BLaER1 (cell line): ENCODE measurements around the gene PPDPF.
A peak's percentile ranks its signal among the peaks of the same experiment; 100 is the strongest.

Source experiments
- H3K27ac ChIP-seq: shearing (Covaris generic); formaldehyde crosslinking; 2 replicates; pipeline ENCODE4 v1.8.1; 2022
- H3K27me3 ChIP-seq: shearing (Covaris generic); formaldehyde crosslinking; 2 replicates; pipeline ENCODE4 v1.8.1; 2022
- H3K36me3 ChIP-seq: shearing (Covaris generic); formaldehyde crosslinking; 2 replicates; pipeline ENCODE4 v1.8.1; 2022
- H3K4me1 ChIP-seq: shearing (Covaris generic); formaldehyde crosslinking; 2 replicates; pipeline ENCODE4 v1.8.1; 2022
- H3K4me2 ChIP-seq: shearing (Covaris generic); formaldehyde crosslinking; 2 replicates; pipeline ENCODE4 v1.8.1; 2022
- H3K4me3 ChIP-seq: shearing (Covaris generic); formaldehyde crosslinking; 2 replicates; pipeline ENCODE4 v1.8.1; 2022
- H3K9ac ChIP-seq: shearing (Covaris generic); formaldehyde crosslinking; 2 replicates; pipeline ENCODE4 v1.8.1; 2022
- H3K9me3 ChIP-seq: shearing (Covaris generic); formaldehyde crosslinking; 2 replicates; pipeline ENCODE4 v1.8.1; 2022
- H4K20me1 ChIP-seq: shearing (Covaris generic); formaldehyde crosslinking; 2 replicates; pipeline ENCODE4 v1.8.1; 2022
- Cebpa-rat ChIP-seq: shearing (Covaris generic); IDR thresholded peaks from 2 replicates; pipeline ENCODE4 v1.8.1; 2022

The PPDPF gene

DNA sequence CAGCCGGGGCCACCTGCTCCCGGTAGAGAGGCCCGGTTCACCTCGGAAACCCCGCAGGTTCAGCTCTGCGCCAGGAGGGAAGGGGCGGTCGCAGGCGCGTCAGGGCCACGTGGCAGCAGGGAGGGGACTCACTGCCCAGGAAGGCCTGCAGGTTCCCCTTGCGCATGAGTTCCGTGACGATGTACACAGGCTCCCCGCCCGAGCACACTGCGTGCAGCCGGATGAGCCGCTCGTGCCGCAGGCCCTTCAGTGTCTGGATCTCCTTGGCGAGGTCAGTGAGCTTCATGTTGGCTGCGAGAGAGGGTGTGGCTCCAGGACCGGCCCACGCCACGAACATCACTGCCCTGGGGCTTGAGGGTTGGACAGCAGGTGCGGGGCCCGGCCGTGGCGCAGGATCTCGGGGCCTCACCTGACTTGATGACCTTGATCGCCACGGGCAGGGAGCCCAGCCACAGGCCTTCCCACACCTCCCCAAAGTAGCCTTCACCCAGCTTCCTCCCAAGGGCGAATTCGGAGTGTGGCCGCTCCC is 21.5 kb downstream of the PPDPF start:
- Histone ChIP-seq H3K9ac (no peak overlapping the region), H3K4me3 (no peak overlapping the region), H3K4me1 (peaks cover 56% of the 10 kb centered on the region), H4K20me1 (peaks cover 34% of the 10 kb centered on the region), H3K4me2 (peak overlapping the region; percentile 49; the same call in 1 of the 2 replicates), H3K27me3 (peaks cover 47% of the 10 kb centered on the region), H3K27ac (no peak overlapping the region), H3K36me3 (no peaks in the 10 kb centered on the region), H3K9me3 (no peaks in the 10 kb centered on the region)
- no peak for TF ChIP-seq Cebpa-rat

DNA sequence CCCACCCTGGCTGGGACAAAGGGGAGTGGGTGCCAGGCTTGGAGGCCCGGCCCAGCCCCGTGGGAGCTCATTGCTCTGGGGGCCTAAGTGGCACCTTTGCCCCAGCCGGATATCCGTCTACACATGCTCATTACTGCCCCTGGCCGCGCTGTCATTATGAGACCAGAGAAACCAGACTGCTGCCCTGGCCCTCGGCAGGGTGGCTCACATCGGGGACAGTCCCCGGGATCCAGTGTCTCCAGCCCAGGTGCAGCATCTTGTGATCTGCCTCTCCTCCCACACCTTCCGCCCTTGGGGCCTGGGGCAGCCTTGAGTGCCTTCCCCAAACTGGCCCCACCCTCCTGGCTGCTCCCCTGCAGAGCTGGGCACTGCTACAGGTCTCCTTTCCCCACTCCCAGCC is 22.1 kb downstream of the PPDPF start:
- Histone ChIP-seq H3K27me3 (peaks cover 53% of the 10 kb centered on the region), H3K27ac (no peak overlapping the region), H3K4me1 (peaks cover 50% of the 10 kb centered on the region), H3K4me2 (peak overlapping the region; percentile 49), H3K36me3 (no peaks in the 10 kb centered on the region), H3K9me3 (no peaks in the 10 kb centered on the region), H3K4me3 (no peak overlapping the region), H3K9ac (no peak overlapping the region), H4K20me1 (peaks cover 39% of the 10 kb centered on the region)
- no peak for TF ChIP-seq Cebpa-rat

DNA sequence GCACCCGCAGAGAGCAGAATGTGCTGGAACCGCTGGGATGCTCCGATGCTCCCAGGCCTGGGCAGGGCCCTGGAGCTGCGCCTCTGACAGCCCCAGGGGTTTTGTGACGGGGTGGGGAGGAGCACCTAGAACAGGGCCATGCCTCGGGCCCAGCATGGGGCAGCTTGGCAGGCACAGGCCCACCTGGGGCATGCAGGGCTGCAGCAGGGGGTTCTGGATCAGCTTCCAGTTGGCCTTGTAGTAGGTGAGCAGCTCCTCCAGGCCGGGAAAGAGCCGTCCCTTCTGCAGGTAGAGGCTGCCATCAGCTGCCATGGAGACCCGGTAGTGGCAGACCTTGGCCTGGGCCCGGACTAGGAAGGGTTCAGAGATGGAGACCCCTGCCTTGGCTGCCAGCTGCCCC is 22.6 kb downstream of the PPDPF start:
- Histone ChIP-seq H3K4me2 (peak overlapping the region; percentile 49), H3K9ac (no peak overlapping the region), H3K36me3 (no peaks in the 10 kb centered on the region), H3K4me3 (no peak overlapping the region), H4K20me1 (peaks cover 43% of the 10 kb centered on the region), H3K9me3 (no peaks in the 10 kb centered on the region), H3K27me3 (peaks cover 57% of the 10 kb centered on the region), H3K4me1 (peaks cover 47% of the 10 kb centered on the region), H3K27ac (no peak overlapping the region)
- TF ChIP-seq Cebpa-rat: no peak

DNA sequence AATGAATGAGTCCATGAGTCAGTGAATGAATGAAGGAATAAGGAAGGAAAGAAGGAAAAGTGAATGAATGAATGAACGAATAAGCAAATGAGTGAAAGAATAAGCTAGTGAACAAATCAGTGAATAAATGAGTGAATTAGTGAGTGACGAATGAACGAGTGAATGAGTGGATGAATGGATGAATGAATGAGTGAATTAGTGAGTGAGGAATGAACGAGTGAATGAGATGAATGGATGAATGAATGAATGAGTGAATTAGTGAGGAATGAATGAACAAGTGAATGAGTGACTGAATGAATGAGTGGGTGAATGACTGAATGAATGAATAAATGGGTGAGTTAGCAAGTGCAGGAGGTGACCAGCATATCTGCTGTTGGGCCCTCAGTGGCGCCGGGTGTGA is 23.2 kb downstream of the PPDPF start:
- Histone ChIP-seq H3K36me3 (no peaks in the 10 kb centered on the region), H3K4me2 (no peak overlapping the region), H3K9me3 (no peaks in the 10 kb centered on the region), H3K4me1 (peaks cover 48% of the 10 kb centered on the region), H3K9ac (no peak overlapping the region), H3K27me3 (peaks cover 63% of the 10 kb centered on the region), H3K4me3 (no peak overlapping the region), H3K27ac (no peak overlapping the region), H4K20me1 (peaks cover 49% of the 10 kb centered on the region)
- no peak for TF ChIP-seq Cebpa-rat

DNA sequence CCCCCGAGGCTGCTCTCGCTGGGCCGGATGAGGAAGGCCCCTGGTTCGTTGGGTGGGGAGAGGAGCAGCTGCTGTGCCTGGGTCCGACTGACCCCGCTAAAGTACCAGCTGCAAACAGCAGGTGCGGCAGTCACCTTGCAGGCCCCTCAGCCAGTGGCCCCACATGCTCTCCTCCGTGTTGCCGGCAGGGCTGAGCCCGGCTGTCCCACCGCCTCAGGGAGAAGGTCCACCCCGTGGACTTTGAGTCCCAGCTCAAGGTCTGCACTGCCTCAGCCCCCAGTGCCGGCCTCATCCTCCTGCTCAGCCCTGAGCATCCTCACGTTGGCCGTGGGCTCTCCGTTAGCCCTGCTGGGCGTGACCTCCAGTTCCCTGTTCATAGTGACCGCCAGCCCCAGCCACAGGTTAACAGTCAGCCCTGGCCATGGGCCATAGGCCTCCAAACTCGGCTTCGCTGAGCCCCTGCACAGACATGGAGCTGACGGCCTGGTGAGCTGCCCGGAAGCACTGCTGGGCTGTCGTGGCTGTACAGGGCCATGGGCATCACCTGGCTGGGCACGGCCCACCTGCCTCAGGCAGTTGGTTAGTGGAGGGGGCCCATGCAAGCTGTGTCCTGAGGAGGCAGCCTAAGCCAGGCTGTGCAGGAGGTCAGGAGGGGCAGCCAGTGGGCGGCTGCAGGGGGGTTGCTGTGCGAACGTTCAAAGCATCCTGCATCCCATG is 23.8 kb downstream of the PPDPF start:
- no peak for TF ChIP-seq Cebpa-rat
- Histone ChIP-seq H3K27me3 (peaks cover 62% of the 10 kb centered on the region), H4K20me1 (peaks cover 50% of the 10 kb centered on the region), H3K4me1 (peaks cover 43% of the 10 kb centered on the region), H3K36me3 (no peaks in the 10 kb centered on the region), H3K27ac (no peak overlapping the region), H3K9ac (no peak overlapping the region), H3K4me2 (no peak overlapping the region), H3K4me3 (no peak overlapping the region), H3K9me3 (no peaks in the 10 kb centered on the region)

DNA sequence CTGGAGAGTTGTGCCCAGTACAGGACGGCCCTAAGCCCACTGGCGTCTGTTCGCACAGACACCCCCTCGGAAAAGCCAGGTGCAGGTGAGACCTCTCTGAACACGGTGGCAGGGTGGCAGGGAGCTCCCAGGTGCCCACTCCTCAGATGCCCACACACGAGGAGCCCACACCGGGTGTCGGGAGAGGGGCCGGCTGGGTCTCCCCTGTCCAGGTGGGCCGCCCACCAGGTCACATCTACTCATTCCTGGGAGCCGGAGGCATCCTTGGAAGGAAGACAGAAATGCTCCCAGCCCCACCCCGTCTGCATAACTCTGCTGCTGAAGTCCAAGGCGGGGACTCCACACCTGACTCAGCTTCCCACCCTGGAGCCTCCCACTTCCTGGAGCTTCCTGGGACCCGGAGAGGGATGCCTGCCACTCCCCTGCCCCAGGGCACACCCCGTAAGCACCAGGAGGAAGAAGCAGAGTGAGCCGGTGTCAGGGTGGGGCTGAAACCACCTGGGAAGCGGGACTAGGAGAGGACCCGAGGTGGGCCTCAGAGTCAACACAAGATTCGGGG is 24.5 kb downstream of the PPDPF start:
- Histone ChIP-seq H3K27ac (no peak overlapping the region), H3K27me3 (peaks cover 69% of the 10 kb centered on the region), H3K4me1 (peaks cover 36% of the 10 kb centered on the region), H3K4me3 (no peak overlapping the region), H4K20me1 (peaks cover 53% of the 10 kb centered on the region), H3K36me3 (no peaks in the 10 kb centered on the region), H3K4me2 (no peak overlapping the region; the same call in 1 of the 2 replicates), H3K9ac (no peak overlapping the region), H3K9me3 (no peaks in the 10 kb centered on the region)
- TF ChIP-seq Cebpa-rat: no peak

DNA sequence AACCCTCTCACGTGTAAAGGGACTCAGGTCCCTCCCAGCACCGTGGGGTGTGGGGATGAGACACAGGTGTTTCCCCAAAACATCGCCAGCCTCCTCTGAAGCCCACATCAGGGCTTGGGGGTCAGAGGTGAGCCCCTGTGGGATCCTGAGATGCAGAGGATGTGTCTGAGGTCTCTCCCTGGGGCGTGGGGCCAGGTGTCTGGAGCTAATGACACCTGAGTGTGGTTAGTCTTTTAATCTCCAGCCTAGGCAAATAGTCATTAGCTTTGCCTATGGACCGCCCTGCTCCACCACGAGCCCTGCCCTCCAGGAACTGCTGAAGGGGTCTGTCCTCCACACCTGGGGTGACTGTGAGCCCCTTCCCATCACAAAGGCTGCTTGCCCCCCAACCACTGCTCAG is 25.2 kb downstream of the PPDPF start:
- no peak for TF ChIP-seq Cebpa-rat
- Histone ChIP-seq H3K4me1 (peaks cover 32% of the 10 kb centered on the region), H3K9ac (no peak overlapping the region), H3K27ac (no peak overlapping the region), H3K36me3 (no peaks in the 10 kb centered on the region), H3K27me3 (peaks cover 73% of the 10 kb centered on the region), H3K4me3 (no peak overlapping the region), H3K9me3 (no peaks in the 10 kb centered on the region), H3K4me2 (peak overlapping the region; percentile 28), H4K20me1 (peaks cover 59% of the 10 kb centered on the region)

DNA sequence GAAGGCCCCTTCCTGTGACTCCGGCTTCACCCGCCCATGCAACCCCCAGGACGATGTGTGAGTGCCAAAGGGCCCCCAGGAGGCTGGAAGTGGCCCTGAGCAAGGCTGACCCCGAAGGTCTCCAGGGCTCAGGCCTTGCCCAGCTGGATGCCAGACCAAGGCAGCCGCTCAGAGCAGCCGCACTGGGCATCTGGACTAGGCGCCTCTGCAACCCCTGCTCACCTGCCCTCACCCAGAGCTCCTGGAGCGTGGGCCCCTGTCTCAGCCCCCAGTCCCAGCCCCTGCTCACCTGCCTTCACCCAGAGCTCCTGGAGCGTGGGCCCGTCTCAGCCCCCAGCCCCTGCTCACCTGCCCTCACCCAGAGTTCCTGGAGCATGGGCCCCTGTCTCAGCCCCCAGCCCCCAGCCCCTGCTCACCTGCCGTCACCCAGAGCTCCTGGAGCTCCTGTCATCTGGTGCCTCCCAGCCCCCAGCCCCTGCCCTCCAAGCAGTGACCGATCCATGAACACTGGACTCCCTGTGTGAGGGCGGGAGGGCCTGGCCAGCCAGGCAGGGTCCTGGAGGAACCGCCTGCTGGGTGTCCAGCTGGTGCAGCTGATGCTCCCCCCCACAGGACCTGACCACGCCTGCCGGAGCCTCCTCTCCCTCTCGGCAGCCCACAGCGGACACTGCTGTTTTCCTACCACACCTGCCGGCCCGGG is 25.8 kb downstream of the PPDPF start:
- Histone ChIP-seq H3K27me3 (peaks cover 79% of the 10 kb centered on the region), H3K4me3 (no peak overlapping the region), H3K4me1 (peaks cover 36% of the 10 kb centered on the region), H3K9me3 (no peaks in the 10 kb centered on the region), H3K36me3 (no peaks in the 10 kb centered on the region), H4K20me1 (peaks cover 64% of the 10 kb centered on the region), H3K27ac (no peak overlapping the region), H3K9ac (no peak overlapping the region), H3K4me2 (peak overlapping the region; percentile 28; the same call in 1 of the 2 replicates)
- no peak for TF ChIP-seq Cebpa-rat

DNA sequence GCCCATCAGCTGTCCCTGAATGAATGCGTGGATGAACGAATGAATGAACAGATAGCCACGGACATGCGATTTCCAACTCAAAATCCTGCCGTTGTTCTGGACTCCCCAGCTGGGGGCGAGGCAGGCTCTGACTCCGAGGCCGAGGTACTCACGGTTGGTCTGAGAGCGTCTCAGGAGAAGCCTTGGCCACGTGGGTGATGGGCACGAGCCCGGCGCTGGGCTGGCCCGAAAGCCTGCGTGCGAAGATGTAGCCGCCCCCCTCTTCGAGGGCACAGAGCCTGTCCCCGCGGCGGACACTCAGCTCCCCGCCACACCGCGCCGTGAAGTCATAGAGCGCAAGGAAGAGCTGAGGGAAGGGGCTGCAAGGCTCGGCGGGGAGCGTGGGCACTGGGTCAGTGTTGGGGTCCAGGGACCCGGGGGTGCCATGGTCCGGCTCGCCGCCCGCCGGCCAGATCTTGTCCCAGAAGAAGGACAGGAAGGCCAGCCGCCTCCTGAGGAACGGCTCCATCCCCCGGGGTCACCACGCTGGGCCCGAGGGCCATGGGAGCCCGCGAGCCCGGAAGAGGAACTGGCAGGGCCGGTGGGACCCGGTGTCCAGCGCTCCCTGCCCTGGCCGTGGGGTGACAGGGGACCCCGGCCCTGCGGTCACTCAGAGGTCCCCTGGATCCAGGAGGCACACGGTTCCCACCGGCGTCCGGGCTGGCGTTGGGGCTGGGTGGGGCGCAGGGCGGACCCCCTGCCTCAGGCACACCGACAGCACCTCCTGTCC is 26.6 kb downstream of the PPDPF start:
- no peak overlapping the region for H3K27ac ChIP-seq
- no peak for TF ChIP-seq Cebpa-rat
- H3K4me2 ChIP-seq: no peak overlapping the region
- H3K9me3 ChIP-seq: no peaks in the 10 kb centered on the region
- H3K36me3 ChIP-seq: no peaks in the 10 kb centered on the region
- H3K27me3 ChIP-seq: peaks cover 86% of the 10 kb centered on the region
- H3K4me1 ChIP-seq: peaks cover 43% of the 10 kb centered on the region
- H3K4me3 ChIP-seq: no peak overlapping the region
- H3K9ac ChIP-seq: no peak overlapping the region
- peaks cover 69% of the 10 kb centered on the region for H4K20me1 ChIP-seq
